Esophagus squamous epithelium (tissue), 4 donors: ENCODE measurements around the gene VPS18.

Source experiments
- CTCF ChIP-seq, 6 experiments: fragments of 450-650 bp in 4 of 6; fragments of 200-600 bp in 2 of 6; sonication (generic) in 2 of 6; IDR thresholded peaks; one replicate each; pipeline ENCODE4 v1.5.1; 2016 to 2019; ENCODE audit warnings: antibody characterized with exemption in 6 of 6, mild to moderate bottlenecking in 4 of 6, moderate library complexity in 4 of 6
- POLR2A ChIP-seq, 4 donors: fragments of 450-650 bp; IDR thresholded peaks; one replicate each; pipeline ENCODE4 v1.6.1; 2017; ENCODE audit warnings: antibody characterized with exemption in 4 of 4, mild to moderate bottlenecking in 4 of 4, moderate library complexity in 3 of 4

GRCh38 chr15:40911693-40912092 is 17.4 kb downstream of the VPS18 start:
- no peak for TF ChIP-seq CTCF (IDR thresholded peaks at IDR 0.05)
- TF ChIP-seq POLR2A (IDR thresholded peaks at IDR 0.05), result no peak
